ENCODE measurements around the gene WNT9B.

WNT9B gene

GRCh38 chr17:46922487-46922803 is 71.1 kb downstream of the WNT9B start:
- ChIA-PET CTCF (no interaction called here), POLR2A (no interaction called here)
- TF ChIP-seq, protein P1, sequence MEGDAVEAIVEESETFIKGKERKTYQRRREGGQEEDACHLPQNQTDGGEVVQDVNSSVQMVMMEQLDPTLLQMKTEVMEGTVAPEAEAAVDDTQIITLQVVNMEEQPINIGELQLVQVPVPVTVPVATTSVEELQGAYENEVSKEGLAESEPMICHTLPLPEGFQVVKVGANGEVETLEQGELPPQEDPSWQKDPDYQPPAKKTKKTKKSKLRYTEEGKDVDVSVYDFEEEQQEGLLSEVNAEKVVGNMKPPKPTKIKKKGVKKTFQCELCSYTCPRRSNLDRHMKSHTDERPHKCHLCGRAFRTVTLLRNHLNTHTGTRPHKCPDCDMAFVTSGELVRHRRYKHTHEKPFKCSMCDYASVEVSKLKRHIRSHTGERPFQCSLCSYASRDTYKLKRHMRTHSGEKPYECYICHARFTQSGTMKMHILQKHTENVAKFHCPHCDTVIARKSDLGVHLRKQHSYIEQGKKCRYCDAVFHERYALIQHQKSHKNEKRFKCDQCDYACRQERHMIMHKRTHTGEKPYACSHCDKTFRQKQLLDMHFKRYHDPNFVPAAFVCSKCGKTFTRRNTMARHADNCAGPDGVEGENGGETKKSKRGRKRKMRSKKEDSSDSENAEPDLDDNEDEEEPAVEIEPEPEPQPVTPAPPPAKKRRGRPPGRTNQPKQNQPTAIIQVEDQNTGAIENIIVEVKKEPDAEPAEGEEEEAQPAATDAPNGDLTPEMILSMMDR (IDR thresholded peaks at IDR 0.05; ENCODE audit: insufficient read depth, low read length, missing control alignments) = no peak
- DNase-seq (ENCODE audit: low read depth, low spot score) = no peak
- H3K4me3 ChIP-seq (ENCODE audit: low read depth, low read length) = peak overlapping the region; percentile 100

DNA sequence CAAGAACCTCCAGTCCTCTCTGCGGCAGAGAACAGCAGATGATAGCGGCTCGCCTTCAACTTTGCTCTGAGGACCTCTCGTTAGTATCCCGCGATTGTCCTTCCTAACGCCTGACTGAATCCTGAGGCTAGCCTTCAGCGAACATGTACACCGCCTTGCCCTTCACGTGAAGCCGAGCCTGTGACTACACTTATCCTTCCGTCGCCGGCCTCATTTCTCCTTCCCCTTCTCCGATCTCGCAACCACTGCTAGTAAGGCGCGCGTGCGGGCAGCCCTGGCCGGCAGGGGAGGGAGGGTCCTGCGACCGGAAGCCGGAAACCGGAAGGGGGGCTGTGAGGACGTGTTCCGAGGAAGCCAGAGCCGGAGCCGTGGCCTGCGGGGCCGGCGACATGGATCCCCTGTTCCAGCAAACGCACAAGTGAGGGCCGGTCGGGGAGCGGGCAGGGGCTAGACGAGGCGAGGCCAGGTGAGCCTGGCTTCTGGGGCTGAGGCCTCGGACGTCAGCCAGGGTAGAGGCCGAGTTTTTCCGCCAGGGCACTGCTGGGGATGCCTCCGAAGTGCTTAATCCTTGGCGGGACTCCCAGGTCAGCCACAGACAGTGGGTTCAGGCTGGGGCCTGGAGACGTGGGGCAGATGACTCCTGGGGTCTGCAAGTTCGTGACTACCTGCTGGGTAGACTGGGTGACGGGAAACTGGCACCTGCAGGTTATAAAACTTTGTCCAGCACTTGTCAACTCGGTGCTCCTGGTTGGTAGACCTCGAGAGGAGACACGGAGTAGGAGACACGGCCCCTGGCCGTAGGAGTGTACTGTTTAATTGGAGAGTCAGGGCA is 71.6 kb downstream of the WNT9B start, which contains the start of gene GOSR2:
Gene GOSR2, plus strand, starts transcription at position 357 of the 832 bp plus-strand sequence. Its CDS starts 33 bp downstream, at position 390.
- peak; percentile 19 for DNase-seq (ENCODE audit: low read depth, low spot score)
- TF ChIP-seq, protein P1 (IDR thresholded peaks at IDR 0.05; ENCODE audit: insufficient read depth, low read length, missing control alignments) = no peak
- CTCF ChIA-PET = no interaction called here
- POLR2A ChIA-PET = no interaction called here
- peak within 1 kb of the TSS; percentile 100 for H3K4me3 ChIP-seq (ENCODE audit: low read depth, low read length)

DNA sequence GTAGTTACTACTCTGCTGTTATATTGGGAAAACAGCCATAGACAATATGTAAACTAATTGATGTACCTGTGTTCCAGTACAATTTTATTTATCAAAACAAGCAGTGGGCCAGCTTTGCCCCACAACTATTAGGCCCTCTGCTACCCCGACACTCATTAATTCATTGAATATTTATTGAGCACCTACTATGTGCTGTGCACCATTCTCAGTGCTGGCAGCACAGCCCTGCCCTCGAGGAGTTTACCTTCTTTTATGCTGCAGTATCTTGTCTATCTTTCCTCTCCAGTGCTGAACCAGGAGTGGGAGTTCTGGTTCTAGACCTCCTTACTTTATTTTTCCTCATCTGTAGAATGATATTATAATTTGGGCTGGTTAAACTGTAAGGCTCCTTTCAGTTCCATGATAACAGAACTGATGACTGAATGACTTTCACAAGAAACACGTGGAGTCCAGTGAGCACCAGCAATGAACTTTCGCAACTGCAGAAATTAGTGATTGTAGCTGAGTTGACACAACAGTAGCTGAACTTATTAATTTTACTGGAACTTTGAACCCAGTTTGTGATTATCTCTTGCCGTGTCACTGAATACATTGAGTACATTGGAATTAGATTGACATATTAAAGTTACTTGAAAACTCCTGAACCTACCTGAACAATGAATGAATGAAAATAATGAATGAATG is 73.9 kb downstream of the WNT9B start:
- ChIA-PET CTCF (interaction anchor here (0.9 to 4.3 kb wide), 3 partner anchors 14 to 83 kb away, joined by 4 to 43 read pairs (median 4); no protein-coding TSS in a partner anchor), POLR2A (interaction anchor here (1.4 kb wide), 1 partner anchor 20 kb away, joined by 3 read pairs; no protein-coding TSS in a partner anchor)
- no peak overlapping the region for H3K4me3 ChIP-seq (ENCODE audit: low read depth, low read length)
- no peak for DNase-seq (ENCODE audit: low read depth, low spot score)
- TF ChIP-seq, protein P1 (IDR thresholded peaks at IDR 0.05; ENCODE audit: insufficient read depth, low read length, missing control alignments) = no peak

GRCh38 chr17:46928467-46929261 is 77.3 kb downstream of the WNT9B start:
- no peak overlapping the region for H3K4me3 ChIP-seq (ENCODE audit: low read depth, low read length)
- POLR2A ChIA-PET = no interaction called here
- CTCF ChIA-PET = interaction anchor here (2.5 to 4.3 kb wide), 2 partner anchors 13 to 14 kb away, joined by 43 to 46 read pairs; no protein-coding TSS in a partner anchor

GRCh38 chr17:46929413-46929812 is 78.0 kb downstream of the WNT9B start:
- ChIA-PET CTCF (interaction anchor here (1.0 to 2.5 kb wide), 6 partner anchors 10 to 93 kb away, joined by 3 to 46 read pairs (median 8); no protein-coding TSS in a partner anchor), POLR2A (no interaction called here)
- TF ChIP-seq, protein P1 (IDR thresholded peaks at IDR 0.05; ENCODE audit: insufficient read depth, low read length, missing control alignments) = no peak
- no peak overlapping the region for H3K4me3 ChIP-seq (ENCODE audit: low read depth, low read length)
- DNase-seq (ENCODE audit: low read depth, low spot score) = no peak

More at GRCh38 chr17:46928467-46929261, 77.3 kb downstream of the WNT9B start:
- DNase-seq (ENCODE audit: low read depth, low spot score) = no peak
- TF ChIP-seq, protein P1 (IDR thresholded peaks at IDR 0.05; ENCODE audit: insufficient read depth, low read length, missing control alignments) = no peak

All from AG04449 (cell line).